AG04449 (cell line): Measurements from ENCODE around the gene ARHGAP1.
"Not testable (repeated sequence)": the region's sequence is repeated elsewhere in the genome, so short reads cannot be mapped to it uniquely, and the experiment has no call there.

Source experiments
- CTCF ChIA-PET: fragments of 350-600 bp; formaldehyde crosslinking; extraction: SDS; loops from one replicate; lab custom pipeline; 2021; ENCODE audit warnings: antibody characterized with exemption; lab: Yijun Ruan, JAX
- POLR2A ChIA-PET: fragments of 400-600, 350-600 bp; formaldehyde crosslinking; extraction: SDS; loops from one replicate; lab custom pipeline; 2020; ENCODE audit warnings: antibody characterized with exemption, inconsistent platforms; lab: Yijun Ruan, JAX
- DNase-seq: peaks from one replicate; pipeline ENCODE4 v3.0.0-alpha.2; 2010; ENCODE audit warnings: low read depth, low spot score
- H3K4me3 ChIP-seq: 2 replicates; pipeline ENCODE4 v1.5.1; 2011; ENCODE audit warnings: low read depth, mild to moderate bottlenecking, control low read depth, low read length
- CTCF ChIP-seq: IDR thresholded peaks from one replicate; pipeline ENCODE4 v1.5.1; 2011; ENCODE audit warnings: mild to moderate bottlenecking, moderate library complexity, low read length, control low read depth, inconsistent platforms; ENCODE audit not compliant: insufficient read depth; ENCODE audit errors: missing control alignments

Gene ARHGAP1

GRCh38 chr11:46710821-46711269, 10.4 kb upstream of the ARHGAP1 start:
- no peak for TF ChIP-seq CTCF
- DNase-seq, result peak; percentile 90
- CTCF ChIA-PET, result interaction anchor here (1.3 kb wide), 1 partner anchor 10 kb away, joined by 3 read pairs; no protein-coding TSS in a partner anchor
- POLR2A ChIA-PET, result interaction anchor here (0.5 to 3.3 kb wide), 3 partner anchors 10 to 524 kb away, joined by 3 to 24 read pairs (median 5); partner anchors contain the start of genes ARHGAP1 and ZNF408
- no peak overlapping the region for H3K4me3 ChIP-seq

- H3K4me3 ChIP-seq, DNase-seq, CTCF ChIA-PET: not testable (repeated sequence)
- POLR2A ChIA-PET, result interaction anchor here (3.3 kb wide), 1 partner anchor 8 kb away, joined by 24 read pairs; the partner anchor contains the start of genes ARHGAP1 and ZNF408
Measured at GRCh38 chr11:46709351-46709750, 8.9 kb upstream of the ARHGAP1 start.

DNA sequence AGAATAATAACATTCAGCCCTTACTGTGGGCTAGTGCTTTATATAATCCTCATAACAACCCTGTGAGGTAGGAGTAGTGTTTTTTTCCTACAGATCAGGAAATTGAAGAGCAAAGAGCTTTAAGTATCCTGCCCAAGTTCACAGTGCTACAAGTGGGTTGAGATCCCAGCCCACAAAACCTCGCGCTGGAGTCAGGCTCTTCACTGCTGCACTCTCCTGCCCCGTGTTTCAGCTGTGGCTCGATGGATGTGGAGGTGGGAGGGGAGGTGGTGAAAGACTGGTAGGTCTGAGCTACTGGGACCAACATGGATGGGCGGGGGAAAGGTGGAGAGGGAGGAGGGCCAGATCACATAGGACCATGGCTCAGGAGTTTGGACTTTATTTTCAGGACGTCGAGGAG, 6.5 kb upstream of the ARHGAP1 start:
- CTCF ChIA-PET, result no interaction called here
- no peak overlapping the region for H3K4me3 ChIP-seq
- POLR2A ChIA-PET, result interaction anchor here (1.1 kb wide), 1 partner anchor 31 kb away, joined by 3 read pairs; no protein-coding TSS in a partner anchor
- DNase-seq, result no peak
- TF ChIP-seq CTCF, result no peak

GRCh38 chr11:46705070-46705688, 4.8 kb upstream of the ARHGAP1 start:
- CTCF ChIA-PET, result no interaction called here
- DNase-seq, result no peak
- H3K4me3 ChIP-seq, result no peak overlapping the region
- TF ChIP-seq CTCF, result no peak
- POLR2A ChIA-PET, result no interaction called here

- ChIA-PET CTCF (interaction anchor here (1.4 kb wide), 1 partner anchor 12 kb away, joined by 3 read pairs; no protein-coding TSS in a partner anchor), POLR2A (interaction anchor here (0.8 to 2.4 kb wide), 5 partner anchors 9 to 83 kb away, joined by 3 to 24 read pairs (median 3); no protein-coding TSS in a partner anchor)
- no peak for DNase-seq
Measured at GRCh38 chr11:46701078-46701654, 747 bp upstream of the ARHGAP1 start.

GRCh38 chr11:46698597-46698996, 1.8 kb downstream of the ARHGAP1 start:
- 0 out of 2 replicates have a peak overlapping the region, but pooled peaks have one; percentile 2 for H3K4me3 ChIP-seq
- no peak for DNase-seq
- no peak for TF ChIP-seq CTCF
- ChIA-PET CTCF (no interaction called here), POLR2A (no interaction called here)

More at GRCh38 chr11:46701078-46701654, 747 bp upstream of the ARHGAP1 start:
- no peak for TF ChIP-seq CTCF
- H3K4me3 ChIP-seq, result peak overlapping the region; percentile 99
